ENCODE results near the gene MAGEA2.
"Not testable (repeated sequence)": the region's sequence is repeated elsewhere in the genome, so short reads cannot be mapped to it uniquely, and the experiment has no call there.

DNA sequence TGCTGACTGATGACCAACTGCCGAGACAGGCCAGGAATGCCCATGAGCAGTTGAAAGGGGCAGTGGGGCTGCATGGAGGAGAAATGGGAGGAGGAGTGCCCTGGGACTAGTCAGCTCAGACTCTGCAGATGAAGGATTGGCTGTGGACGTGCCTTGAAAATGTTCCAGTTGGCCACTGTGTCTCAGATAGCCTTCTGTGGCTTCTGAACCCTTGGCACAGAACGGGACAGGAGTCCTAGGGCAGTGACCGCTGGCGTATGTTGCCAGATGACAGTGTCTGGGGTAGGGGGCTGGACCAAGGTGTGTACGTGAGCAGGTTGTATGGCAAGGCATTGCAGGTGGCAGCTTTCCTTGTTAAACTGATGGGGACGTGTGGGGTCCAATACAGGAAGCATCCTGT is 47.1 kb downstream of the MAGEA2 start:
- TF ChIP-seq, protein P1, sequence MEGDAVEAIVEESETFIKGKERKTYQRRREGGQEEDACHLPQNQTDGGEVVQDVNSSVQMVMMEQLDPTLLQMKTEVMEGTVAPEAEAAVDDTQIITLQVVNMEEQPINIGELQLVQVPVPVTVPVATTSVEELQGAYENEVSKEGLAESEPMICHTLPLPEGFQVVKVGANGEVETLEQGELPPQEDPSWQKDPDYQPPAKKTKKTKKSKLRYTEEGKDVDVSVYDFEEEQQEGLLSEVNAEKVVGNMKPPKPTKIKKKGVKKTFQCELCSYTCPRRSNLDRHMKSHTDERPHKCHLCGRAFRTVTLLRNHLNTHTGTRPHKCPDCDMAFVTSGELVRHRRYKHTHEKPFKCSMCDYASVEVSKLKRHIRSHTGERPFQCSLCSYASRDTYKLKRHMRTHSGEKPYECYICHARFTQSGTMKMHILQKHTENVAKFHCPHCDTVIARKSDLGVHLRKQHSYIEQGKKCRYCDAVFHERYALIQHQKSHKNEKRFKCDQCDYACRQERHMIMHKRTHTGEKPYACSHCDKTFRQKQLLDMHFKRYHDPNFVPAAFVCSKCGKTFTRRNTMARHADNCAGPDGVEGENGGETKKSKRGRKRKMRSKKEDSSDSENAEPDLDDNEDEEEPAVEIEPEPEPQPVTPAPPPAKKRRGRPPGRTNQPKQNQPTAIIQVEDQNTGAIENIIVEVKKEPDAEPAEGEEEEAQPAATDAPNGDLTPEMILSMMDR (IDR thresholded peaks at IDR 0.05; ENCODE audit: insufficient read depth, low read length): not testable (repeated sequence)
- TF ChIP-seq POLR2AphosphoS5 (IDR thresholded peaks at IDR 0.05; ENCODE audit: low read depth); SPI1 (IDR thresholded peaks at IDR 0.05; ENCODE audit: borderline replicate concordance, low read depth); GABPA (IDR thresholded peaks at IDR 0.05; ENCODE audit: low read depth): not testable (repeated sequence)
- TF ChIP-seq, protein P2, sequence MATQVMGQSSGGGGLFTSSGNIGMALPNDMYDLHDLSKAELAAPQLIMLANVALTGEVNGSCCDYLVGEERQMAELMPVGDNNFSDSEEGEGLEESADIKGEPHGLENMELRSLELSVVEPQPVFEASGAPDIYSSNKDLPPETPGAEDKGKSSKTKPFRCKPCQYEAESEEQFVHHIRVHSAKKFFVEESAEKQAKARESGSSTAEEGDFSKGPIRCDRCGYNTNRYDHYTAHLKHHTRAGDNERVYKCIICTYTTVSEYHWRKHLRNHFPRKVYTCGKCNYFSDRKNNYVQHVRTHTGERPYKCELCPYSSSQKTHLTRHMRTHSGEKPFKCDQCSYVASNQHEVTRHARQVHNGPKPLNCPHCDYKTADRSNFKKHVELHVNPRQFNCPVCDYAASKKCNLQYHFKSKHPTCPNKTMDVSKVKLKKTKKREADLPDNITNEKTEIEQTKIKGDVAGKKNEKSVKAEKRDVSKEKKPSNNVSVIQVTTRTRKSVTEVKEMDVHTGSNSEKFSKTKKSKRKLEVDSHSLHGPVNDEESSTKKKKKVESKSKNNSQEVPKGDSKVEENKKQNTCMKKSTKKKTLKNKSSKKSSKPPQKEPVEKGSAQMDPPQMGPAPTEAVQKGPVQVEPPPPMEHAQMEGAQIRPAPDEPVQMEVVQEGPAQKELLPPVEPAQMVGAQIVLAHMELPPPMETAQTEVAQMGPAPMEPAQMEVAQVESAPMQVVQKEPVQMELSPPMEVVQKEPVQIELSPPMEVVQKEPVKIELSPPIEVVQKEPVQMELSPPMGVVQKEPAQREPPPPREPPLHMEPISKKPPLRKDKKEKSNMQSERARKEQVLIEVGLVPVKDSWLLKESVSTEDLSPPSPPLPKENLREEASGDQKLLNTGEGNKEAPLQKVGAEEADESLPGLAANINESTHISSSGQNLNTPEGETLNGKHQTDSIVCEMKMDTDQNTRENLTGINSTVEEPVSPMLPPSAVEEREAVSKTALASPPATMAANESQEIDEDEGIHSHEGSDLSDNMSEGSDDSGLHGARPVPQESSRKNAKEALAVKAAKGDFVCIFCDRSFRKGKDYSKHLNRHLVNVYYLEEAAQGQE (IDR thresholded peaks at IDR 0.05; ENCODE audit: insufficient replicate concordance, low read depth): not testable (repeated sequence)
